Measurements from ENCODE around the gene TSPAN9. TPM values are rescaled to one million over a fixed set of nuclear protein-coding genes. Genes with fewer than 3 reads are reported as not detected.
A peak's percentile ranks its signal among the peaks of the same experiment; 100 is the strongest.

The TSPAN9 gene
- total RNA-seq, 3 donors from 2014 or later (not counting 1 experiment from before 2014, with no cell fraction given): 0.86 to 1.6 (median 1.1) TPM

DNA sequence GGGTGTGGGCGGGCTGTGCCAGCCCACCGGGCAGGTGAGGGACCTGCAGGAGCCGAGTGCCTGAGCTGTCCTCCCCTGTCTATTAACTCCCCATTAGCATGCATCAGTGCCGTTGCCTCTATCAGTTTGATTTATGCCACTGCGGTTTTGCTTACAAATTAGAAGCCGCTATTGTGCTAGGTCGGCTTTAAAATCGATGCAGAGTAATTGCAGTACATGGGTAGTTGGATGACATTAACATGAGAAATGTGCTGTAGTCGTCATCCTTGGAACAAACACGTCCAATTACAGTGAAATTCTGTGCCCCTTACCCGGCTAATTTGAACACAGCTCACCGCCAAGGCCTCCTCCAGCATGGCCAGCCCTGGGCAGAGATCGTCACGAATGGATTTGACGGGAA, 145.8 kb downstream of the TSPAN9 start:
- no peaks in the 10 kb centered on the region for H3K4me1 ChIP-seq (ENCODE audit: control insufficient read depth, insufficient read depth, low read length)
- no peaks in the 10 kb centered on the region for H3K9me3 ChIP-seq (ENCODE audit: control insufficient read depth, insufficient read depth, low read length)
- WGBS (ENCODE audit: insufficient coverage): 86% methylated on average over 15 of the region's 15 CpGs
- TF ChIP-seq, protein P1, sequence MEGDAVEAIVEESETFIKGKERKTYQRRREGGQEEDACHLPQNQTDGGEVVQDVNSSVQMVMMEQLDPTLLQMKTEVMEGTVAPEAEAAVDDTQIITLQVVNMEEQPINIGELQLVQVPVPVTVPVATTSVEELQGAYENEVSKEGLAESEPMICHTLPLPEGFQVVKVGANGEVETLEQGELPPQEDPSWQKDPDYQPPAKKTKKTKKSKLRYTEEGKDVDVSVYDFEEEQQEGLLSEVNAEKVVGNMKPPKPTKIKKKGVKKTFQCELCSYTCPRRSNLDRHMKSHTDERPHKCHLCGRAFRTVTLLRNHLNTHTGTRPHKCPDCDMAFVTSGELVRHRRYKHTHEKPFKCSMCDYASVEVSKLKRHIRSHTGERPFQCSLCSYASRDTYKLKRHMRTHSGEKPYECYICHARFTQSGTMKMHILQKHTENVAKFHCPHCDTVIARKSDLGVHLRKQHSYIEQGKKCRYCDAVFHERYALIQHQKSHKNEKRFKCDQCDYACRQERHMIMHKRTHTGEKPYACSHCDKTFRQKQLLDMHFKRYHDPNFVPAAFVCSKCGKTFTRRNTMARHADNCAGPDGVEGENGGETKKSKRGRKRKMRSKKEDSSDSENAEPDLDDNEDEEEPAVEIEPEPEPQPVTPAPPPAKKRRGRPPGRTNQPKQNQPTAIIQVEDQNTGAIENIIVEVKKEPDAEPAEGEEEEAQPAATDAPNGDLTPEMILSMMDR (IDR thresholded peaks at IDR 0.05): no peak
- Mint-ChIP-seq H3K4me1 (no peaks in the 10 kb centered on the region), H3K27ac (no peak overlapping the region), H3K27me3 (ENCODE audit: low read depth in 2 of 2) (no peaks in the 10 kb centered on the region), H3K9me3 (no peaks in the 10 kb centered on the region), H3K36me3 (no peaks in the 10 kb centered on the region), H3K4me3 (no peak overlapping the region)
- no peak overlapping the region for H3K27ac ChIP-seq (ENCODE audit: low read length)
- ATAC-seq (no peak), DNase-seq (no peak)
- no peaks in the 10 kb centered on the region for H3K36me3 ChIP-seq (ENCODE audit: control insufficient read depth, insufficient read depth, low read length)
- intact Hi-C loops (cut with micrococcal nuclease): no loop called here
- no peaks in the 10 kb centered on the region for H3K27me3 ChIP-seq (ENCODE audit: control insufficient read depth, insufficient read depth, low read length)
- no peak overlapping the region for H3K4me3 ChIP-seq (ENCODE audit: low read length)

DNA sequence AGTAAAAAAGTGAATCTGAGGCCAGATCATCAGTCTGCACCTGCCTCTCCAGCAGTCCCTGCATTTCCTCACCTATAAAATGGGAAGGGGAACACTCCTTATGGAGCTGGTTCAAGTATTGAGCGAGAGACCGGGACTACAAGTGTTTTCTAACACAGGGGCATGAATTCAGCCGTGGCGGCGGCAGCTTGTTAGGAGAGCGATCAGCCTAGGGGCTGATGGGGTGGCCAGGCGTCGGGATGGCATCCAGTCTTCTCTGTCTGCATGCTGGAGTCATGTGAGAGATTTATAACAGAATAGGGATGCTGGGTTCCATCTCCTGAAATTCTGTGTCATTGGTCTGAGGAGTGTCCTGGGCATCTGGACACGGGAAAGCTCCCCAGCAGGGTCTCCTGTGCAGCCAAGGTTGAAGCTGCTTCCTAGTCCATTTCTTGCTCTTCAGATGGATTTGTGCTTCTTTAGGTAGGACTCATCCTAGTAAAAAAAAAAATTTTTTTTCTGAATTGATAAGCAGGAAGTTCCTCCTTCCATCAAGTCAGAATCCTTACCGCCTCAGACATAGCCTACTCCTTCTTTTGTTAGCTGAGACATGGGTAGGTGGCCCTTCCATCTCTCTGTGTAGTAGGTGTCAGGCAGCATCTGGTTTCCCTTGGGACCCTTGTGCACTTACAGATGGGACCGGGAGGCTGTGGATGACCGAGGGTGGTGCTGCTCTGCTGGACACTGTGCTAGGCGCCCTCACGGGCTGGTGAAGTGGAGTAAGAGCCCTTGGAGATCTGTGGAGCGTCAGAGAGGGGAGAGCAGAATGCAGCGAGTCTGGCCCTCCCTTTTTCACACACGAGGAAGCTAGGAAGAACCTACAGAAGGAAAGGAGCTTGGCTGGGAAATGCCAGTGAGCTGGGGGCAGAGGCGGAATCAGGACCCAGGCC, 146.7 kb downstream of the TSPAN9 start:
- Mint-ChIP-seq H3K4me1 (no peaks in the 10 kb centered on the region), H3K27me3 (ENCODE audit: low read depth in 2 of 2) (no peaks in the 10 kb centered on the region), H3K4me3 (no peak overlapping the region), H3K27ac (no peak overlapping the region), H3K9me3 (no peaks in the 10 kb centered on the region), H3K36me3 (no peaks in the 10 kb centered on the region)
- no peaks in the 10 kb centered on the region for H3K4me1 ChIP-seq (ENCODE audit: control insufficient read depth, insufficient read depth, low read length)
- intact Hi-C loops (cut with micrococcal nuclease): no loop called here
- 86% methylated on average over 17 of the region's 18 CpGs for WGBS (ENCODE audit: insufficient coverage)
- TF ChIP-seq, protein P1 (IDR thresholded peaks at IDR 0.05): no peak
- no peak for DNase-seq
- H3K9me3 ChIP-seq (ENCODE audit: control insufficient read depth, insufficient read depth, low read length): no peaks in the 10 kb centered on the region
- H3K27ac ChIP-seq (ENCODE audit: low read length): no peak overlapping the region
- no peaks in the 10 kb centered on the region for H3K27me3 ChIP-seq (ENCODE audit: control insufficient read depth, insufficient read depth, low read length)
- no peaks in the 10 kb centered on the region for H3K36me3 ChIP-seq (ENCODE audit: control insufficient read depth, insufficient read depth, low read length)
- no peak overlapping the region for H3K4me3 ChIP-seq (ENCODE audit: low read length)
- ATAC-seq: no peak

DNA sequence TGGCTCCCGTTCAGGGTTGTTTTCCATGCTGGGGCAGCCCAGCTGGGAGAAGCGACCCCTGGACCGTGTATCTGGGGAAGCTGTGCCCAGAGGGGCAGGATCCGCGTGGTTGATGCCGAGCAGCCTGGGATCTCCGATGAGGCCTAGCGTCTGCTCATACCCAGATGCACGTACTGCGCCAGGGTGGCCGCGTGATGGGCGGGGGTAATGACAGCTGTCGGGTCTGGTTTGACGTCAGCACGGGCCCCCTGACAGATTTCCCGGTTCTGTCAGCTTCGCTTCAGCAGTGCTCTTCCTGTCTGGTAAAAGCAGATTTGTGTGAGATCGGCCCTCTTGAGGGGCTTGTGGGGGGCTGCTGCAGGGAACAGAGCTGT, 147.3 kb downstream of the TSPAN9 start:
- Mint-ChIP-seq H3K27me3 (ENCODE audit: low read depth in 2 of 2) (no peaks in the 10 kb centered on the region), H3K4me3 (no peak overlapping the region), H3K9me3 (no peaks in the 10 kb centered on the region), H3K36me3 (no peaks in the 10 kb centered on the region), H3K4me1 (no peaks in the 10 kb centered on the region), H3K27ac (no peak overlapping the region)
- Histone ChIP-seq H3K4me3 (ENCODE audit: low read length) (no peak overlapping the region), H3K27ac (ENCODE audit: low read length) (no peak overlapping the region), H3K4me1 (ENCODE audit: control insufficient read depth, insufficient read depth, low read length) (no peaks in the 10 kb centered on the region), H3K27me3 (ENCODE audit: control insufficient read depth, insufficient read depth, low read length) (no peaks in the 10 kb centered on the region), H3K9me3 (ENCODE audit: control insufficient read depth, insufficient read depth, low read length) (no peaks in the 10 kb centered on the region), H3K36me3 (ENCODE audit: control insufficient read depth, insufficient read depth, low read length) (no peaks in the 10 kb centered on the region)
- DNase-seq (no peak), ATAC-seq (peak in 1 of 3 donors; percentile 14)
- intact Hi-C loops (cut with micrococcal nuclease): no loop called here
- WGBS (ENCODE audit: insufficient coverage): 82% methylated on average over 19 of the region's 19 CpGs
- TF ChIP-seq, protein P1 (IDR thresholded peaks at IDR 0.05): no peak

Data from natural killer cell (primary cell).